GM06990 (cell line): Measurements from ENCODE around the gene TTF1.
A peak's percentile ranks its signal among the peaks of the same experiment; 100 is the strongest.

ENCODE experiments used
- DNase-seq: peaks from one replicate; pipeline ENCODE4 v3.0.0-alpha.2; 2011; ENCODE audit not compliant: insufficient read length; ENCODE audit errors: extremely low read depth
- H3K27me3 ChIP-seq: replicated peaks from 2 replicates; pipeline ENCODE4 v1.6.0; 2011; ENCODE audit warnings: low read length; ENCODE audit not compliant: control insufficient read depth, insufficient read depth
- H3K36me3 ChIP-seq: 2 replicates; pipeline ENCODE4 v1.5.1; 2011; ENCODE audit warnings: low read length; ENCODE audit not compliant: control insufficient read depth, insufficient read depth
- H3K4me3 ChIP-seq: replicated peaks from 2 replicates; pipeline ENCODE4 v1.5.1; 2011; ENCODE audit warnings: low read depth, mild to moderate bottlenecking, control low read depth, low read length
- TF ChIP-seq, protein P1 (sequence below): IDR thresholded peaks from 2 replicates; pipeline ENCODE4 v1.5.1; 2011; ENCODE audit warnings: low read length, control low read depth, mild to moderate bottlenecking, inconsistent platforms; ENCODE audit not compliant: insufficient read depth, poor library complexity, severe bottlenecking

TTF1 gene

DNA sequence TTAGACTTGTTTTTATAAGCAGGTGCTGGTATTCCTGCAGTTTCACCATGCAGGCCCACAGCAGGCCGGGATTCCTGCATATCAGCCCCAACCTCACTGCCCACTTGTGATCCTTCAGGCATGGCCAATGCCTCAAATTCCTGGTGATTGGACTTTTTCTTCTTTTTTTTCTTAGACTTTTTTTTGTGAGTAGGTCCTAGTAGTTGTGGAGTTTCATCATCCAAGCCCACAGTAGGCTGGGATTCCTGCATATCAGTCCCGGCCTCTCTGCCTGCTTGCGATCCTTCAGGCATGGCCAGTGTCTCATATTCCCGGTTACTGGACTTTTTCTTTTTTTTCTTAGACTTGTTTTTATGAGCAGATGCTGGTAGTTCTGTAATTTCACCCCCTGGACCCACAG is 4.8 kb downstream of the TTF1 start:
- TF ChIP-seq, protein P1, sequence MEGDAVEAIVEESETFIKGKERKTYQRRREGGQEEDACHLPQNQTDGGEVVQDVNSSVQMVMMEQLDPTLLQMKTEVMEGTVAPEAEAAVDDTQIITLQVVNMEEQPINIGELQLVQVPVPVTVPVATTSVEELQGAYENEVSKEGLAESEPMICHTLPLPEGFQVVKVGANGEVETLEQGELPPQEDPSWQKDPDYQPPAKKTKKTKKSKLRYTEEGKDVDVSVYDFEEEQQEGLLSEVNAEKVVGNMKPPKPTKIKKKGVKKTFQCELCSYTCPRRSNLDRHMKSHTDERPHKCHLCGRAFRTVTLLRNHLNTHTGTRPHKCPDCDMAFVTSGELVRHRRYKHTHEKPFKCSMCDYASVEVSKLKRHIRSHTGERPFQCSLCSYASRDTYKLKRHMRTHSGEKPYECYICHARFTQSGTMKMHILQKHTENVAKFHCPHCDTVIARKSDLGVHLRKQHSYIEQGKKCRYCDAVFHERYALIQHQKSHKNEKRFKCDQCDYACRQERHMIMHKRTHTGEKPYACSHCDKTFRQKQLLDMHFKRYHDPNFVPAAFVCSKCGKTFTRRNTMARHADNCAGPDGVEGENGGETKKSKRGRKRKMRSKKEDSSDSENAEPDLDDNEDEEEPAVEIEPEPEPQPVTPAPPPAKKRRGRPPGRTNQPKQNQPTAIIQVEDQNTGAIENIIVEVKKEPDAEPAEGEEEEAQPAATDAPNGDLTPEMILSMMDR = no peak
- DNase-seq = no peak
- H3K27me3 ChIP-seq = no peaks in the 10 kb centered on the region
- H3K4me3 ChIP-seq = no peak overlapping the region
- peaks cover 13% of the 10 kb centered on the region for H3K36me3 ChIP-seq

DNA sequence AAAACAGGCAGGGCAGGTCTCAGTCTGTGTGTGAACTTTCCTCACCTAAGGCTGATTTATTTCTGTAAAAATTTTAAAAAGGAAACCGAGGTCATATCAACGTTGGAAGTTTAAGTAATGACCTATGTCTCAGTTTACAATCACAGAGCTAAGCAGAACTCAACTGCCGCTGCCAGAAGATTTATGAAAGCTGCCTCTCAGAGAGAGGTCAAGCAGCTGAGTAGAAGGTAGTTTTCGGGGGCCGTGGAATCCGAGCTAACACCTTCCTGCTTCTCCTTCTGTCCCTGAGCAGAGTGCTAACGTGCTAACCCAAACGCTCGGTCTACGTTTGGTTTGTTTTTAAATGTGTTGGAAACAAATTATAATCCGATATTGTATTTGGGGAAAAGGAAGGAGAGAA is 11.1 kb downstream of the TTF1 start:
- Histone ChIP-seq H3K36me3 (peaks cover 19% of the 10 kb centered on the region), H3K27me3 (no peaks in the 10 kb centered on the region), H3K4me3 (no peak overlapping the region)
- no peak for DNase-seq
- TF ChIP-seq, protein P1 = no peak

DNA sequence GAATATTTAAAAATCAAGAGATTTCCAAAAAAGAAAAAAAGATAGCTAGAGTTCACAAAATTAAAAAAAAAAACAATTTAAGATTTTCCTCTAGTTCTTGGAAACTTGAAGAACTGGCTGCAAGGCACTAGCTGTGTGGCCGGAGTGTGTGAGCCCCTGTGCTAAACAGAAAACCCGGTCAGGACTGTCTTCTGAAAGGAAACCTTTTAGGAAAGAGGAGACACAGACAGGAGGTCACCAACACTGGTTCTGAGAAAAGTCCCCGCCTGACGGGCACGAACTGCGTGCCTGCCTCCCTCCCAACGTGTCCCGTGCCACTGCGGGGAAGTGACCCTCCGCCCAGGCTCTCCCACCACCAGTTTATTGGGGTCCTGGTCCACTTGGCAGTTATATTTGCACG is 15.2 kb downstream of the TTF1 start:
- Histone ChIP-seq H3K36me3 (peaks cover 30% of the 10 kb centered on the region), H3K27me3 (no peaks in the 10 kb centered on the region), H3K4me3 (no peak overlapping the region)
- TF ChIP-seq, protein P1 = no peak
- no peak for DNase-seq

DNA sequence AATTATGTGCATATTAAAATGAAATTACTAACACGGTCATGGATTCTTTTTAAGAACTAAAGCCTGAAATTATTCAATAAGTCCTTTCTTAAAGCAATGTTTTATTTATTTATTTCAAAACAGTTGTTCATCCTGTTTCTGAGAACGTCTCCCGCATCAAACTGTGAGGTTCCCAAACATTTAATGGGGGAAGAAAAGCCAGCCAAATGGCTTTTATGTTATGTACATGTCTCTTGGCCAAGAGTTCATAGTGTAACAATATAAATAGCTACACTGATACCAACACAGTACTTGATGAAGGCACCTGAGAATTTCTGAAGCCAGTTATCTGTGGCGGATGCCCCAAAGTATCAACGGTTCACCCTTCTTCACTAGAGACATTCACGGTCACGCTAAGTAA is 15.7 kb downstream of the TTF1 start:
- TF ChIP-seq, protein P1 = no peak
- H3K27me3 ChIP-seq = no peaks in the 10 kb centered on the region
- no peak overlapping the region for H3K4me3 ChIP-seq
- no peak for DNase-seq
- peaks cover 26% of the 10 kb centered on the region for H3K36me3 ChIP-seq

DNA sequence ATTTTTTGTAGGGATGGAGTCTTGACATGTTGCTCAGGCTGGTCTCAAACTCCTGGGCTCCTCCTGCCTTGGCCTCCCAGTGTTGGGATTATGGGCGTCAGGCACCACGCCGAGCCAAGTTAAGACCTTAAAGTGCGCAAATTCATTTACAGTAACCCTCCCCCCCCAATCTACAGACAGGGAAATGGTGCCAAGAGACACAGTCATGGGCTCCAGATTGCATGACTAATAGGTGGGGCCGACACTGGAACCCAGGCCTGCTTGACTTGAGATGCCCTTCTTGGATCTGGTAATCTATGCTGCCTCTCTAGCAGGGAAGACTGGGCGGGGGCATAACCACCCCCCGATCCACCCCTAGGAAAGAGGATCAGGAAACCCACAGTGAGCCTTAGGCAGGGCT is 19.5 kb downstream of the TTF1 start:
- Histone ChIP-seq H3K4me3 (no peak overlapping the region), H3K27me3 (no peaks in the 10 kb centered on the region), H3K36me3 (peaks cover 23% of the 10 kb centered on the region)
- DNase-seq = no peak
- TF ChIP-seq, protein P1 = no peak

DNA sequence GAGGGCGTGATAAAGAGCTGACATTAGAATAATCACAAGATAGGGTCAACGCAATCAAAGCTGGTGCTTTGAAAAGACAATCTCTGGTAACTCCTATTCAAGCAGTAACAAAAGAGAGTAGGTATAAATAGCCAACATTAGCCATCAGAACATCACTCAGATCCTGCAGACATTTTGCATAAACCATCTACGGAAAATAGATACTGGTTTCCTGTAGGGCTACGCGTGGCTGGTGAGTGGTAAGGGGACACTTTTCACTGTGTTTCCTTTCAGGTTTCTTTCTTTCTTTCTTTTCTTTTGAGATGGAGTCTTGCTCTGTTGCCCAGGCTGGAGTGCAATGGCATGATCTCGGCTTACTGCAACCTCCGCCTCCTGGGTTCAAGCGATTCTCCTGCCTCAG is 22.3 kb downstream of the TTF1 start:
- no peaks in the 10 kb centered on the region for H3K27me3 ChIP-seq
- H3K36me3 ChIP-seq = peaks cover 15% of the 10 kb centered on the region
- TF ChIP-seq, protein P1 = no peak
- peak overlapping the region; percentile 28; the same call in 1 of the 2 replicates for H3K4me3 ChIP-seq
- peak; percentile 41 for DNase-seq
